Neural progenitor cell (in vitro differentiated cells): ENCODE measurements around the gene FBP2. TPM values are rescaled to one million over a fixed set of nuclear protein-coding genes. Genes with fewer than 3 reads are reported as not detected.

Experiments used
- DNase-seq: peaks from one replicate; pipeline ENCODE4 v3.0.0-alpha.2; 2016; ENCODE audit warnings: low spot score
- H2AFZ ChIP-seq: fragments of 200-600 bp; sonication (generic); replicated peaks from 2 replicates; pipeline ENCODE4 v1.6.1; 2016; ENCODE audit warnings: antibody characterized with exemption
- H3F3A ChIP-seq: fragments of 200-600 bp; sonication (generic); 2 replicates; pipeline ENCODE4 v1.6.1; 2016; ENCODE audit warnings: antibody characterized with exemption, low read depth
- H3K27ac ChIP-seq: fragments of 200-600 bp; sonication (generic); 2 replicates; pipeline ENCODE4 v1.5.1; 2016; ENCODE audit warnings: mild to moderate bottlenecking
- H3K27me3 ChIP-seq: fragments of 200-600 bp; sonication (generic); 2 replicates; pipeline ENCODE4 v1.6.1; 2016; ENCODE audit warnings: mild to moderate bottlenecking, moderate library complexity
- H3K36me3 ChIP-seq: fragments of 200-600 bp; sonication (generic); 2 replicates; pipeline ENCODE4 v1.5.1; 2016
- H3K4me1 ChIP-seq: fragments of 200-600 bp; sonication (generic); 2 replicates; pipeline ENCODE4 v1.6.1; 2016; ENCODE audit warnings: mixed run types
- H3K4me2 ChIP-seq: fragments of 200-600 bp; sonication (generic); 2 replicates; pipeline ENCODE4 v1.6.1; 2016
- H3K4me3 ChIP-seq: fragments of 200-600 bp; sonication (generic); 2 replicates; pipeline ENCODE4 v1.5.1; 2016
- H3K79me2 ChIP-seq: fragments of 200-600 bp; sonication (generic); 2 replicates; pipeline ENCODE4 v1.6.1; 2016; ENCODE audit warnings: low read depth
- H3K9ac ChIP-seq: fragments of 200-600 bp; sonication (generic); 2 replicates; pipeline ENCODE4 v1.6.1; 2016
- H3K9me3 ChIP-seq: fragments of 200-600 bp; sonication (generic); 2 replicates; pipeline ENCODE4 v1.5.1; 2016; ENCODE audit warnings: low read depth
- H4K20me1 ChIP-seq: fragments of 200-600 bp; sonication (generic); 2 replicates; pipeline ENCODE4 v1.6.1; 2016; ENCODE audit warnings: low read depth
- H3K27ac Mint-ChIP-seq: 3 replicates; pipeline ENCODE4 v1.8.0; 2021; ENCODE audit warnings: mixed read lengths
- H3K27me3 Mint-ChIP-seq: 2 replicates; pipeline ENCODE4 v1.8.0; 2022; ENCODE audit warnings: low read depth, mild to moderate bottlenecking, inconsistent platforms, moderate library complexity, mixed read lengths; ENCODE audit not compliant: insufficient read depth
- H3K36me3 Mint-ChIP-seq: 3 replicates; pipeline ENCODE4 v1.8.0; 2021; ENCODE audit warnings: mixed read lengths
- H3K4me1 Mint-ChIP-seq: 3 replicates; pipeline ENCODE4 v1.8.0; 2021; ENCODE audit warnings: mixed read lengths
- H3K4me3 Mint-ChIP-seq: 3 replicates; pipeline ENCODE4 v1.8.0; 2021; ENCODE audit warnings: mild to moderate bottlenecking, moderate library complexity, mixed read lengths
- H3K9me3 Mint-ChIP-seq: 3 replicates; pipeline ENCODE4 v1.8.0; 2020; ENCODE audit warnings: mixed read lengths
- EZH2 ChIP-seq: fragments of 200-600 bp; sonication (generic); IDR thresholded peaks from 2 replicates; pipeline ENCODE4 v1.6.1; 2017; ENCODE audit warnings: antibody characterized with exemption, mild to moderate bottlenecking, moderate library complexity
- EZH2phosphoT487 ChIP-seq: fragments of 200-600 bp; sonication (generic); IDR thresholded peaks from 2 replicates; pipeline ENCODE4 v1.6.1; 2017; ENCODE audit warnings: antibody characterized with exemption
- total RNA-seq: library from RNA; depleted of rRNA; stranded (reverse); fragments of >200 nt; gene quantifications from 2 replicates; pipeline ENCODE4 v1.2.3, GENCODE V29; 2015; ENCODE audit warnings: low replicate concordance
- TF ChIP-seq, protein P1 (sequence below): fragments of 200-600 bp; sonication (generic); IDR thresholded peaks from 2 replicates; pipeline ENCODE4 v1.5.1; 2017; ENCODE audit warnings: antibody characterized with exemption, mild to moderate bottlenecking

Gene FBP2
- total RNA-seq, result not detected in 2 replicates

DNA sequence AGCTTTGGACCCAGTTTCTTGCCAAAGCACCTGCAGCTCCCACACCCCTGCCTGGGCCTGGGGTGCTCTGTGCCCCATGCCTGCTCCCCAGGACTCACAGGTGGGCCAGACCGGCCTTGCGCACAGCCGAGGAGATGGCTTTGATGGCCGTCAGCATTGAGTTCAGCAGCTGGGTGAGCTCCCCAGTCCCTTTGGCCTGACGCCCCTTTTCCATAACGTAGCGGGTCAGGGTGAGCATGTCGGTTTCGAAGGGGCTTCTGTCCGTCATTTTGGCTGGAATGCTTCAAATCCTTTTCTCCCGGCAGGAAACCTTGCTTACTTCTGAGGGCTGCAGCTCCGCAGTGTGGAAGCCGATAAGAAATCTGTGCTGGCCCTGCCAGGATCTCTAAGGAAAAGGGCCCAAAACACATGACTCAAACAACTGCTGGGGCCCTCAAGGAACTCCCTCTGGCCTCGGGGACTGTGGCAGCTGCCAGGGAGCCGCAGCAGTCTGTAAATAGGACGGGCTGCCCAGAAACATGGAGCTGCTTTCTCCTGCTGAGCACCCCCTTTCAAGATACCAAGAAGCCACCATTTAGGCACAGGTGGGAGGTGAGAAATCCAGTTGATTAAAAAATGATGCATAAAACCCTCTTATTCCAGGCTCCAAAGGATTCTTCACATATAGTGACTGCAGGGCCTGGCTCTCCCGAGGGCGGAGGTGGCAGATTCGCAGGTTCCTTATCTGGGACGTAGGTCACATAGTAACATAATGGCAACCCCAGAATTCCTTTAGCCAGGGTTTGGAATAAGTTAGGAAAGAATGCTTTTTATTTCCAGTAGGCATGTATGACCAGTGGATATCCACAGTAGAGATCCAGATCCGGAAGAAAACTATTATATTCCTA, at the start of gene FBP2:
TSS of gene FBP2 (minus strand) at position 366 of the 887 bp plus-strand sequence. CDS start at position 268, 98 bp downstream.
- TF ChIP-seq, protein P1, sequence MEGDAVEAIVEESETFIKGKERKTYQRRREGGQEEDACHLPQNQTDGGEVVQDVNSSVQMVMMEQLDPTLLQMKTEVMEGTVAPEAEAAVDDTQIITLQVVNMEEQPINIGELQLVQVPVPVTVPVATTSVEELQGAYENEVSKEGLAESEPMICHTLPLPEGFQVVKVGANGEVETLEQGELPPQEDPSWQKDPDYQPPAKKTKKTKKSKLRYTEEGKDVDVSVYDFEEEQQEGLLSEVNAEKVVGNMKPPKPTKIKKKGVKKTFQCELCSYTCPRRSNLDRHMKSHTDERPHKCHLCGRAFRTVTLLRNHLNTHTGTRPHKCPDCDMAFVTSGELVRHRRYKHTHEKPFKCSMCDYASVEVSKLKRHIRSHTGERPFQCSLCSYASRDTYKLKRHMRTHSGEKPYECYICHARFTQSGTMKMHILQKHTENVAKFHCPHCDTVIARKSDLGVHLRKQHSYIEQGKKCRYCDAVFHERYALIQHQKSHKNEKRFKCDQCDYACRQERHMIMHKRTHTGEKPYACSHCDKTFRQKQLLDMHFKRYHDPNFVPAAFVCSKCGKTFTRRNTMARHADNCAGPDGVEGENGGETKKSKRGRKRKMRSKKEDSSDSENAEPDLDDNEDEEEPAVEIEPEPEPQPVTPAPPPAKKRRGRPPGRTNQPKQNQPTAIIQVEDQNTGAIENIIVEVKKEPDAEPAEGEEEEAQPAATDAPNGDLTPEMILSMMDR, result no peak
- TF ChIP-seq EZH2phosphoT487 (no peak), EZH2 (no peak)
- Histone ChIP-seq H3K4me2 (no peak within 1 kb of the TSS), H3K36me3 (no peaks in the 10 kb centered on the region), H3K4me1 (no peaks in the 10 kb centered on the region), H3K79me2 (no peaks in the 10 kb centered on the region), H3K9me3 (no peaks in the 10 kb centered on the region), H3K4me3 (no peak within 1 kb of the TSS), H3F3A (no peaks in the 10 kb centered on the region), H3K9ac (no peak within 1 kb of the TSS), H3K27ac (peak within 1 kb of the TSS; percentile 37), H4K20me1 (no peaks in the 10 kb centered on the region), H3K27me3 (no peaks in the 10 kb centered on the region), H2AFZ (peak within 1 kb of the TSS; percentile 76)
- Mint-ChIP-seq H3K27ac (peak within 1 kb of the TSS; percentile 50), H3K27me3 (peaks cover 8% of the 10 kb centered on the region), H3K4me1 (peaks cover 3% of the 10 kb centered on the region), H3K4me3 (no peak within 1 kb of the TSS), H3K9me3 (peaks cover 3% of the 10 kb centered on the region), H3K36me3 (no peaks in the 10 kb centered on the region)
- DNase-seq, result no peak

DNA sequence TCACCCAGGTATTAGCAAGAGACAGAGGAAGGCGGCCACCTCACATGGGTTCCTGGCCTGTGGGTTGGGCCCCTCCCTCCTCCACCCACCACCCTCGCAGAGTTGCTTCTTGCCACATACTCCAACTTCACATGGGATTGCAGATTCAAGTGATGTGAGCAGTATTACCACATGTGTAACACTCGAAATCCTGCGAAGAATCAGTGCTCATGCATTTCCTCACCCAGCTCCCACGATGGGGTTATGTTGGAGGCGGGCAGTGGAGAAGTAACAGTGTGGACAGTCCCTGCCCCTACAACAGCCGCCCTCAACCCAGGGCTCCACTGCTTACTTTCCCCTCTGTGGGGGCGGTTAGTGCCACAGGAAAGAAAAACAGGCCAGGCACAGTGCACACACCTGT, 49.6 kb upstream of the FBP2 start:
- Histone ChIP-seq H3K36me3 (no peaks in the 10 kb centered on the region), H3F3A (peaks cover 5% of the 10 kb centered on the region), H3K9ac (no peak overlapping the region), H4K20me1 (peaks cover 8% of the 10 kb centered on the region), H3K4me1 (peaks cover 10% of the 10 kb centered on the region), H2AFZ (no peak overlapping the region), H3K27me3 (peaks cover 48% of the 10 kb centered on the region), H3K9me3 (no peaks in the 10 kb centered on the region), H3K27ac (no peak overlapping the region), H3K79me2 (no peaks in the 10 kb centered on the region), H3K4me3 (no peak overlapping the region), H3K4me2 (no peak overlapping the region)
- TF ChIP-seq EZH2, result no peak
- Mint-ChIP-seq H3K4me3 (no peak overlapping the region), H3K4me1 (peaks cover 23% of the 10 kb centered on the region), H3K27ac (no peak overlapping the region), H3K36me3 (no peaks in the 10 kb centered on the region), H3K9me3 (peaks cover 3% of the 10 kb centered on the region), H3K27me3 (peaks cover 28% of the 10 kb centered on the region)
- no peak for DNase-seq

DNA sequence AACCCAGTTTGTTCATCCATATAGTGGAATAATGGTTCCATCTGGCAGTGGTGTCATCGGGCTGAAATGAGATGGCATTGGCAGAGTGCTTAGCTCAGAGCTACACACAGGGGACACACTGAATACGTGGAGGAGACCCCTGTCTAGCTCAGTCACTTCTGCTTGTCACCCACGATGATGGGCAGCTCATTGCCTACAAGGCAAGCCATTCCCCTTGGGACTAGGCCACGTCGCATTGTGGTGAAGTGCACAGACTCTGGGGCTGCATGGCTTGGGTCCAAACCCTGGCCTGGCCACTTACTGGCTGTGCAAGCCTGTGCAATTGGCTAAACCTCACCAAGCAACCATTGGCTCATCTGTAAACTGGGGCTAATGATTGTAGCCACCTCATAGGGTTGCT, 48.9 kb upstream of the FBP2 start:
- Mint-ChIP-seq H3K27me3 (peaks cover 33% of the 10 kb centered on the region), H3K4me3 (no peak overlapping the region), H3K36me3 (no peaks in the 10 kb centered on the region), H3K4me1 (peaks cover 21% of the 10 kb centered on the region), H3K9me3 (peaks cover 3% of the 10 kb centered on the region), H3K27ac (no peak overlapping the region)
- no peak for TF ChIP-seq EZH2phosphoT487
- peaks cover 5% of the 10 kb centered on the region for H3F3A ChIP-seq
- no peaks in the 10 kb centered on the region for H3K79me2 ChIP-seq
- H3K27me3 ChIP-seq, result peaks cover 55% of the 10 kb centered on the region
- no peak overlapping the region for H3K27ac ChIP-seq
- H3K4me3 ChIP-seq, result no peak overlapping the region
- no peaks in the 10 kb centered on the region for H3K9me3 ChIP-seq
- no peak overlapping the region for H3K4me2 ChIP-seq
- H2AFZ ChIP-seq, result no peak overlapping the region
- H4K20me1 ChIP-seq, result peaks cover 8% of the 10 kb centered on the region
- H3K4me1 ChIP-seq, result peaks cover 10% of the 10 kb centered on the region
- DNase-seq, result no peak
- H3K36me3 ChIP-seq, result no peaks in the 10 kb centered on the region
- H3K9ac ChIP-seq, result no peak overlapping the region

DNA sequence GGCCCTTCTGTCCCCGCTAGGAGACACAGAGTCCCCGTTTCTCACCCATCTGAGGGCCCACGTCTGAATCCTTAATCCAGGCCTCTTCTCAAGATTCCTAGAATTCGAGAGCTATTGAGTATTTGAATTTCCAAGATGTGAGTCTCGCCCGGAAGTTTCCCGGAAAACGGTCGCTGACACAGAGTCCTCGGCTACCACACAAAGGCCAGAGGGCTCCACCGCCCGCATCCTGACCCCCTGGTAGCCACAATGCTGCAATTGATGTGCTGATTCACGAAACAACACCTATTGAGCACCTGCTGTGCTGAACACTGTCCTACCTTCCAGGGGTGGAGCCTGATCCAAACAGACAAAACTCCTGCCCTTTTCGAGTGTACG, 46.4 kb upstream of the FBP2 start:
- peak overlapping the region; percentile 99 for H3K4me2 ChIP-seq
- no peak overlapping the region for H3K9ac ChIP-seq
- H3K9me3 Mint-ChIP-seq, result peaks cover 3% of the 10 kb centered on the region
- no peaks in the 10 kb centered on the region for H3K9me3 ChIP-seq
- H3K4me1 ChIP-seq, result peaks cover 7% of the 10 kb centered on the region
- H3K36me3 ChIP-seq, result no peaks in the 10 kb centered on the region
- no peaks in the 10 kb centered on the region for H3K79me2 ChIP-seq
- H3K27me3 Mint-ChIP-seq, result peaks cover 35% of the 10 kb centered on the region
- H3F3A ChIP-seq, result peaks cover 5% of the 10 kb centered on the region
- H3K27ac Mint-ChIP-seq, result no peak overlapping the region
- H4K20me1 ChIP-seq, result peaks cover 8% of the 10 kb centered on the region
- peaks cover 80% of the 10 kb centered on the region for H3K27me3 ChIP-seq
- no peak overlapping the region for H3K27ac ChIP-seq
- peak; percentile 31 for DNase-seq
- TF ChIP-seq EZH2 (no peak), EZH2phosphoT487 (no peak)
- TF ChIP-seq, protein P1, result no peak
- peak overlapping the region; percentile 91 for H3K4me3 Mint-ChIP-seq
- no peaks in the 10 kb centered on the region for H3K36me3 Mint-ChIP-seq
- peaks cover 10% of the 10 kb centered on the region for H3K4me1 Mint-ChIP-seq
- peak overlapping the region; percentile 67 for H2AFZ ChIP-seq
- peak overlapping the region; percentile 52 for H3K4me3 ChIP-seq
